PC-3 (cell line): ENCODE measurements around the gene TGFBI. TPM values are rescaled to one million over a fixed set of nuclear protein-coding genes. Genes with fewer than 3 reads are reported as not detected.

Experiments
- ATAC-seq: fragments of 200-7000 bp; cut with Tn5 transposase; 2 replicates; pipeline ENCODE4 v1.9.1; 2020; ENCODE audit warnings: mild to moderate bottlenecking, moderate library complexity
- BruUV-seq: library from RNA; stranded (reverse); fragments of 400-500 nt; replicated peaks from 2 replicates; lab custom pipeline; 2021; lab: Mats Ljungman, UMichigan
- CTCF ChIA-PET: fragments of 300-600 bp; sonication (Branson Sonifier 250); formaldehyde crosslinking; loops from one replicate; lab custom pipeline; 2022; ENCODE audit warnings: antibody characterized with exemption; lab: Charles Lee
- POLR2A ChIA-PET: fragments of 300-600 bp; sonication (Branson Sonifier 250); formaldehyde crosslinking; loops from one replicate; lab custom pipeline; 2022; ENCODE audit warnings: antibody characterized with exemption; ENCODE audit not compliant: unreplicated experiment; lab: Charles Lee
- DNase-seq: peaks from one replicate; pipeline ENCODE4 v3.0.0-alpha.2; 2015
- H2AFZ ChIP-seq: fragments of 300-600 bp; sonication (generic); 2 replicates; pipeline ENCODE4 v1.6.0; 2016; ENCODE audit warnings: antibody characterized with exemption, low read length
- H3F3A ChIP-seq: fragments of 300-600 bp; sonication (generic); one replicate; pipeline ENCODE4 v1.6.0; 2017; ENCODE audit warnings: antibody characterized with exemption, low read length, control low read depth, mild to moderate bottlenecking; ENCODE audit not compliant: unreplicated experiment
- H3K27ac ChIP-seq: fragments of 300-600 bp; sonication (generic); 2 replicates; pipeline ENCODE4 v1.5.1; 2016; ENCODE audit warnings: mild to moderate bottlenecking, low read length
- H3K27me3 ChIP-seq: fragments of 300-600 bp; sonication (generic); 2 replicates; pipeline ENCODE4 v1.6.1; 2016; ENCODE audit warnings: low read length, mixed read lengths
- H3K36me3 ChIP-seq: fragments of 300-600 bp; sonication (generic); 2 replicates; pipeline ENCODE4 v1.6.1; 2016; ENCODE audit warnings: low read depth, mixed run types, low read length, mixed read lengths
- H3K4me1 ChIP-seq: fragments of 300-600 bp; sonication (generic); 2 replicates; pipeline ENCODE4 v1.5.1; 2016; ENCODE audit warnings: low read length; ENCODE audit not compliant: insufficient read depth
- H3K4me2 ChIP-seq: fragments of 300-600 bp; sonication (generic); 2 replicates; pipeline ENCODE4 v1.6.0; 2016; ENCODE audit warnings: low read length
- H3K4me3 ChIP-seq: fragments of 300-600 bp; sonication (generic); 2 replicates; pipeline ENCODE4 v1.5.1; 2016; ENCODE audit warnings: mild to moderate bottlenecking, low read length, mixed read lengths
- H3K79me2 ChIP-seq: fragments of 300-600 bp; sonication (generic); 2 replicates; pipeline ENCODE4 v1.6.1; 2017; ENCODE audit warnings: low read length, mixed read lengths
- H3K9ac ChIP-seq: fragments of 300-600 bp; sonication (generic); 2 replicates; pipeline ENCODE4 v1.6.0; 2016; ENCODE audit warnings: mild to moderate bottlenecking, low read length
- H3K9me2 ChIP-seq: fragments of 300-600 bp; sonication (generic); replicated peaks from 2 replicates; pipeline ENCODE4 v1.6.1; 2016; ENCODE audit warnings: mixed run types, low read length, mixed read lengths
- H3K9me3 ChIP-seq: fragments of 300-600 bp; sonication (generic); 2 replicates; pipeline ENCODE4 v1.6.1; 2016; ENCODE audit warnings: low read length, mixed read lengths
- H4K20me1 ChIP-seq: fragments of 300-600 bp; sonication (generic); 2 replicates; pipeline ENCODE4 v1.6.1; 2016; ENCODE audit warnings: low read length, mixed read lengths
- CTCF ChIP-seq: fragments of 300-600 bp; sonication (generic); conservative IDR thresholded peaks from 2 replicates; pipeline ENCODE4 v1.5.1; 2017; ENCODE audit warnings: antibody characterized with exemption, low read depth, mild to moderate bottlenecking, low read length
- EZH2 ChIP-seq: fragments of 300-600 bp; sonication (generic); IDR thresholded peaks from one replicate; pipeline ENCODE4 v1.6.1; 2017; ENCODE audit warnings: antibody characterized with exemption, mild to moderate bottlenecking, low read length; ENCODE audit not compliant: unreplicated experiment
- EZH2phosphoT487 ChIP-seq: fragments of 300-600 bp; sonication (generic); IDR thresholded peaks from 2 replicates; pipeline ENCODE4 v1.6.1; 2018; ENCODE audit warnings: mild to moderate bottlenecking, antibody characterized with exemption, low read length, borderline replicate concordance
- intact Hi-C: fragments of 100-400 bp; cut with micrococcal nuclease; formaldehyde crosslinking; loops from 2 replicates; pipeline ENCODE4 v1.9.0; 2023
- total RNA-seq: library from RNA; depleted of rRNA; stranded (reverse); fragments of >200 nt; gene quantifications from 2 replicates; pipeline ENCODE4 v1.2.3, GENCODE V29; 2014

TGFBI gene
- total RNA-seq, 1 experiment from 2014 or later = 4.8 TPM

- ChIA-PET CTCF (no interaction called here), POLR2A (no interaction called here)
- intact Hi-C loops = no loop called here
- Histone ChIP-seq H3K36me3 (no peaks in the 10 kb centered on the region), H3K4me3 (no peak overlapping the region), H3K4me1 (peaks cover 23% of the 10 kb centered on the region), H3K27ac (no peak overlapping the region), H3F3A (no peaks in the 10 kb centered on the region), H3K4me2 (no peak overlapping the region), H4K20me1 (no peaks in the 10 kb centered on the region), H3K9me2 (no peaks in the 10 kb centered on the region), H3K79me2 (no peaks in the 10 kb centered on the region), H3K9ac (no peak overlapping the region), H3K27me3 (no peaks in the 10 kb centered on the region), H3K9me3 (no peaks in the 10 kb centered on the region), H2AFZ (no peak overlapping the region)
- no TSS peak for BruUV-seq
- TF ChIP-seq CTCF = no peak
- TF ChIP-seq EZH2phosphoT487 = no peak
- TF ChIP-seq EZH2 = no peak
- ATAC-seq (no peak), DNase-seq (peak; percentile 16)
Measured at GRCh38 chr5:135996611-135997010, 32.2 kb upstream of the TGFBI start.

GRCh38 chr5:135997673-135998335, 31.0 kb upstream of the TGFBI start:
- Histone ChIP-seq H3K79me2 (no peaks in the 10 kb centered on the region), H3K4me2 (no peak overlapping the region), H3K9me3 (no peaks in the 10 kb centered on the region), H3F3A (no peaks in the 10 kb centered on the region), H3K9me2 (no peaks in the 10 kb centered on the region), H2AFZ (no peak overlapping the region), H3K4me3 (no peak overlapping the region), H3K4me1 (peaks cover 23% of the 10 kb centered on the region), H3K27me3 (no peaks in the 10 kb centered on the region), H3K9ac (no peak overlapping the region), H4K20me1 (no peaks in the 10 kb centered on the region), H3K27ac (no peak overlapping the region), H3K36me3 (no peaks in the 10 kb centered on the region)
- ATAC-seq (no peak), DNase-seq (no peak)
- BruUV-seq = no TSS peak
- ChIA-PET CTCF (no interaction called here), POLR2A (no interaction called here)
- intact Hi-C loops = no loop called here
- no peak for TF ChIP-seq EZH2
- TF ChIP-seq CTCF = no peak
- TF ChIP-seq EZH2phosphoT487 = no peak

GRCh38 chr5:135998889-135999288, 29.9 kb upstream of the TGFBI start:
- TF ChIP-seq CTCF (no peak), EZH2 (no peak), EZH2phosphoT487 (no peak)
- no peaks in the 10 kb centered on the region for H3K9me2 ChIP-seq
- no peak for DNase-seq
- intact Hi-C loops = no loop called here
- H3F3A ChIP-seq = no peaks in the 10 kb centered on the region
- no peak overlapping the region for H3K9ac ChIP-seq
- H3K4me2 ChIP-seq = no peak overlapping the region
- H3K79me2 ChIP-seq = no peaks in the 10 kb centered on the region
- H3K4me1 ChIP-seq = peaks cover 16% of the 10 kb centered on the region
- H4K20me1 ChIP-seq = no peaks in the 10 kb centered on the region
- H3K9me3 ChIP-seq = no peaks in the 10 kb centered on the region
- ATAC-seq = no peak
- no peak overlapping the region for H3K27ac ChIP-seq
- no TSS peak for BruUV-seq
- ChIA-PET POLR2A (interaction anchor here (0.6 kb wide), 1 partner anchor 20 kb away, joined by 5 read pairs; no protein-coding TSS in a partner anchor), CTCF (no interaction called here)
- H3K27me3 ChIP-seq = no peaks in the 10 kb centered on the region
- no peak overlapping the region for H3K4me3 ChIP-seq
- H3K36me3 ChIP-seq = no peaks in the 10 kb centered on the region
- no peak overlapping the region for H2AFZ ChIP-seq
